Spleen (tissue), 7 donors: ENCODE results near the gene ZNF175.

Experiments
- CTCF ChIP-seq, 11 experiments: fragments of 200-600 bp in 7 of 11; fragments of 450-650 bp in 4 of 11; sonication (generic) in 4 of 11; IDR thresholded peaks in 8 of 11; conservative IDR thresholded peaks in 3 of 11; 1 replicate in 7 of 11; 2 replicates in 4 of 11; pipeline versions ENCODE4 v1.4.0 to v1.8.0; 2016 to 2021; ENCODE audit warnings: antibody characterized with exemption in 11 of 11, inconsistent platforms in 4 of 11, mild to moderate bottlenecking in 1 of 11
- POLR2A ChIP-seq, 3 donors: fragments of 450-650 bp; IDR thresholded peaks; one replicate each; pipeline ENCODE4 v1.5.1; 2017; ENCODE audit warnings: antibody characterized with exemption in 3 of 3, mild to moderate bottlenecking in 1 of 3
- donor health status: DM: no; HTN: no; CAD: no; lungs with moderate emphysema.
- donor health status: DM: no; HTN: no; CAD: no.
- donor health status: DM: no; HTN: no; CAD: no.

GRCh38 chr19:51565583-51565982 lies 5.5 kb upstream of the ZNF175 start:
- no peak for TF ChIP-seq CTCF (IDR thresholded peaks at IDR 0.05 in 8 of 11, conservative IDR thresholded peaks at IDR 0.05 in 3 of 11)
- TF ChIP-seq POLR2A (IDR thresholded peaks at IDR 0.05), result no peak
